NCI-H187 treated with DMSO at 0.1 percent for 48 hours (cell line): ENCODE measurements around the gene HPX.
A peak's percentile ranks its signal among the peaks of the same experiment; 100 is the strongest.

Source experiments
- DNase-seq: peaks from one replicate; lab custom pipeline; 2025; lab: John Stamatoyannopoulos, UW

HPX gene

GRCh38 chr11:6391537-6392134 is 49.2 kb downstream of the HPX start:
- no peak for DNase-seq

- DNase-seq, result no peak
These were observed 49.9 kb downstream of the HPX start for GRCh38 chr11:6390718-6391469.

GRCh38 chr11:6389905-6390717 is 50.7 kb downstream of the HPX start, which contains the start of gene SMPD1:
SMPD1 (plus strand) TSS chr11:6390474; CDS start chr11:6390599, 125 bp downstream.
- DNase-seq, result peak; percentile 83

- DNase-seq, result no peak
These were observed 52.0 kb downstream of the HPX start for GRCh38 chr11:6388748-6389147.

- no peak for DNase-seq
These were observed 52.8 kb downstream of the HPX start for GRCh38 chr11:6387811-6388599.

GRCh38 chr11:6385046-6385777 is 55.6 kb downstream of the HPX start:
- no peak for DNase-seq
